Stimulated activated effector memory CD8-positive, alpha-beta T cell treated with anti-CD3 and anti-CD28 coated beads, Interleukin-12 subunit alpha, Interleukin-12 subunit beta, amount 100 ng/mL, for 72 hours (primary cell): ENCODE results near the gene UBE2G2.

Source experiments
- ATAC-seq: fragments of 150-1000 bp; cut with Tn5 transposase; 2 replicates; pipeline ENCODE4 v1.10.0; 2021
- DNase-seq, 2 donors: peaks; one replicate each; pipeline ENCODE4 v3.0.0; 2021 to 2022; ENCODE audit warnings: low spot score in 2 of 2
- H3K27ac Mint-ChIP-seq: one replicate; pipeline ENCODE4 v1.8.0; 2022; ENCODE audit warnings: mild to moderate bottlenecking, mixed read lengths
- H3K36me3 Mint-ChIP-seq: one replicate; pipeline ENCODE4 v1.8.0; 2022; ENCODE audit warnings: mild to moderate bottlenecking, mixed read lengths
- H3K4me1 Mint-ChIP-seq: one replicate; pipeline ENCODE4 v1.8.0; 2022; ENCODE audit warnings: mixed read lengths
- H3K4me3 Mint-ChIP-seq: one replicate; pipeline ENCODE4 v1.8.0; 2022; ENCODE audit warnings: mild to moderate bottlenecking, mixed read lengths
- H3K9me3 Mint-ChIP-seq: one replicate; pipeline ENCODE4 v1.8.0; 2022; ENCODE audit warnings: mixed read lengths

Gene UBE2G2

GRCh38 chr21:44812640-44813039 is 11.0 kb upstream of the UBE2G2 start:
- DNase-seq (no peak), ATAC-seq (no peak)
- no peaks in the 10 kb centered on the region for H3K9me3 Mint-ChIP-seq
- H3K4me1 Mint-ChIP-seq: peaks cover 23% of the 10 kb centered on the region
- no peak overlapping the region for H3K4me3 Mint-ChIP-seq
- peaks cover 69% of the 10 kb centered on the region for H3K36me3 Mint-ChIP-seq
- no peak overlapping the region for H3K27ac Mint-ChIP-seq

GRCh38 chr21:44810779-44811178 is 9.2 kb upstream of the UBE2G2 start:
- no peak overlapping the region for H3K4me3 Mint-ChIP-seq
- H3K36me3 Mint-ChIP-seq: peaks cover 79% of the 10 kb centered on the region
- H3K4me1 Mint-ChIP-seq: peaks cover 13% of the 10 kb centered on the region
- DNase-seq (no peak), ATAC-seq (peak; percentile 14)
- H3K27ac Mint-ChIP-seq: peak overlapping the region; percentile 14
- no peaks in the 10 kb centered on the region for H3K9me3 Mint-ChIP-seq

GRCh38 chr21:44805859-44806258 is 4.2 kb upstream of the UBE2G2 start:
- Mint-ChIP-seq H3K9me3 (no peaks in the 10 kb centered on the region), H3K4me3 (no peak overlapping the region), H3K4me1 (peaks cover 17% of the 10 kb centered on the region), H3K36me3 (peaks cover 74% of the 10 kb centered on the region), H3K27ac (no peak overlapping the region)
- ATAC-seq (no peak), DNase-seq (no peak)

- Mint-ChIP-seq H3K4me1 (peaks cover 20% of the 10 kb centered on the region), H3K9me3 (no peaks in the 10 kb centered on the region), H3K4me3 (no peak overlapping the region), H3K27ac (no peak overlapping the region), H3K36me3 (peaks cover 72% of the 10 kb centered on the region)
- DNase-seq: no peak
- ATAC-seq: no peak
Measured at GRCh38 chr21:44805226-44805625, 3.6 kb upstream of the UBE2G2 start.

GRCh38 chr21:44804762-44805161 is 3.1 kb upstream of the UBE2G2 start:
- Mint-ChIP-seq H3K27ac (no peak overlapping the region), H3K36me3 (peaks cover 72% of the 10 kb centered on the region), H3K4me1 (peaks cover 24% of the 10 kb centered on the region), H3K9me3 (no peaks in the 10 kb centered on the region), H3K4me3 (no peak overlapping the region)
- no peak for ATAC-seq
- no peak for DNase-seq

- DNase-seq (no peak), ATAC-seq (no peak)
- no peaks in the 10 kb centered on the region for H3K9me3 Mint-ChIP-seq
- H3K36me3 Mint-ChIP-seq: peaks cover 72% of the 10 kb centered on the region
- H3K4me3 Mint-ChIP-seq: no peak overlapping the region
- no peak overlapping the region for H3K27ac Mint-ChIP-seq
- peaks cover 33% of the 10 kb centered on the region for H3K4me1 Mint-ChIP-seq
Measured at GRCh38 chr21:44803651-44804050, 2.0 kb upstream of the UBE2G2 start.

GRCh38 chr21:44802396-44803153 is 955 bp upstream of the UBE2G2 start:
- no peaks in the 10 kb centered on the region for H3K9me3 Mint-ChIP-seq
- peaks cover 75% of the 10 kb centered on the region for H3K36me3 Mint-ChIP-seq
- H3K27ac Mint-ChIP-seq: peak overlapping the region; percentile 84
- ATAC-seq (peak; percentile 35), DNase-seq (no peak)
- H3K4me1 Mint-ChIP-seq: peaks cover 38% of the 10 kb centered on the region
- H3K4me3 Mint-ChIP-seq: peak overlapping the region; percentile 83

- ATAC-seq (peak; percentile 59), DNase-seq (no peak)
- Mint-ChIP-seq H3K9me3 (no peaks in the 10 kb centered on the region), H3K4me3 (peak overlapping the region; percentile 83), H3K4me1 (peaks cover 49% of the 10 kb centered on the region), H3K36me3 (peaks cover 76% of the 10 kb centered on the region), H3K27ac (peak overlapping the region; percentile 76)
Measured at GRCh38 chr21:44800971-44801467, 601 bp downstream of the UBE2G2 start.

- H3K4me3 Mint-ChIP-seq: peak overlapping the region; percentile 83
- DNase-seq: no peak
- peaks cover 75% of the 10 kb centered on the region for H3K36me3 Mint-ChIP-seq
- ATAC-seq: no peak
- peaks cover 49% of the 10 kb centered on the region for H3K4me1 Mint-ChIP-seq
- H3K9me3 Mint-ChIP-seq: no peaks in the 10 kb centered on the region
- peak overlapping the region; percentile 67 for H3K27ac Mint-ChIP-seq
Measured at GRCh38 chr21:44800103-44800502, 1.5 kb downstream of the UBE2G2 start.

GRCh38 chr21:44799646-44800045 is 2.0 kb downstream of the UBE2G2 start:
- H3K27ac Mint-ChIP-seq: peak overlapping the region; percentile 67
- H3K9me3 Mint-ChIP-seq: no peaks in the 10 kb centered on the region
- DNase-seq (no peak), ATAC-seq (no peak)
- H3K4me1 Mint-ChIP-seq: peaks cover 49% of the 10 kb centered on the region
- peaks cover 75% of the 10 kb centered on the region for H3K36me3 Mint-ChIP-seq
- peak overlapping the region; percentile 83 for H3K4me3 Mint-ChIP-seq

- ATAC-seq: no peak
- Mint-ChIP-seq H3K27ac (no peak overlapping the region), H3K4me1 (peaks cover 56% of the 10 kb centered on the region), H3K36me3 (peaks cover 79% of the 10 kb centered on the region), H3K9me3 (no peaks in the 10 kb centered on the region), H3K4me3 (no peak overlapping the region)
- DNase-seq: no peak
Measured at GRCh38 chr21:44797775-44798174, 3.8 kb downstream of the UBE2G2 start.

GRCh38 chr21:44795342-44795741 is 6.3 kb downstream of the UBE2G2 start:
- Mint-ChIP-seq H3K27ac (peak overlapping the region; percentile 82), H3K36me3 (peaks cover 77% of the 10 kb centered on the region), H3K9me3 (no peaks in the 10 kb centered on the region), H3K4me1 (peaks cover 60% of the 10 kb centered on the region), H3K4me3 (no peak overlapping the region)
- DNase-seq (no peak), ATAC-seq (no peak)

GRCh38 chr21:44793592-44794374 is 7.8 kb downstream of the UBE2G2 start:
- Mint-ChIP-seq H3K4me3 (no peak overlapping the region), H3K9me3 (no peaks in the 10 kb centered on the region), H3K27ac (peak overlapping the region; percentile 65), H3K36me3 (peaks cover 64% of the 10 kb centered on the region), H3K4me1 (peaks cover 58% of the 10 kb centered on the region)
- DNase-seq (no peak), ATAC-seq (peak; percentile 39)

GRCh38 chr21:44792702-44793591 is 8.7 kb downstream of the UBE2G2 start:
- Mint-ChIP-seq H3K4me1 (peaks cover 52% of the 10 kb centered on the region), H3K4me3 (no peak overlapping the region), H3K36me3 (peaks cover 57% of the 10 kb centered on the region), H3K27ac (peak overlapping the region; percentile 65), H3K9me3 (no peaks in the 10 kb centered on the region)
- ATAC-seq (peak; percentile 87), DNase-seq (peak; percentile 23 to 65)

GRCh38 chr21:44791993-44792392 is 9.6 kb downstream of the UBE2G2 start:
- no peak for DNase-seq
- peak overlapping the region; percentile 65 for H3K27ac Mint-ChIP-seq
- no peak overlapping the region for H3K4me3 Mint-ChIP-seq
- H3K36me3 Mint-ChIP-seq: peaks cover 57% of the 10 kb centered on the region
- no peak for ATAC-seq
- H3K9me3 Mint-ChIP-seq: no peaks in the 10 kb centered on the region
- peaks cover 50% of the 10 kb centered on the region for H3K4me1 Mint-ChIP-seq
